IMR-90 (cell line): ENCODE data around the gene MIER1. TPM values are rescaled to one million over a fixed set of nuclear protein-coding genes. Genes with fewer than 3 reads are reported as not detected.

Experiments
- ATAC-seq: fragments of 200-7000 bp; cut with Tn5 transposase; 2 replicates; pipeline ENCODE4 v1.9.1; 2020; ENCODE audit warnings: low read depth, mild to moderate bottlenecking, moderate library complexity
- BruUV-seq: library from RNA; stranded (reverse); fragments of 400-500 nt; replicated peaks from 2 replicates; lab custom pipeline; 2021; lab: Mats Ljungman, UMichigan
- CTCF ChIA-PET: fragments of 300-600 bp; formaldehyde crosslinking; extraction: SDS; loops from one replicate; lab custom pipeline; 2021; ENCODE audit warnings: antibody characterized with exemption; lab: Yijun Ruan, JAX
- POLR2A ChIA-PET: fragments of 300-600 bp; sonication (Branson Sonifier 250); formaldehyde crosslinking; loops from one replicate; lab custom pipeline; 2022; ENCODE audit warnings: antibody characterized with exemption; ENCODE audit not compliant: unreplicated experiment; lab: Charles Lee
- DNase-seq: peaks from one replicate; pipeline ENCODE4 v3.0.0; 2013
- H2AFZ ChIP-seq: replicated peaks from 2 replicates; pipeline ENCODE3; 2013; ENCODE audit warnings: low read length, mild to moderate bottlenecking; ENCODE audit not compliant: poor library complexity
- H2AK5ac ChIP-seq: 2 replicates; pipeline ENCODE4 v1.6.1; 2013; ENCODE audit warnings: low read depth, low read length, inconsistent platforms
- H2AK9ac ChIP-seq: replicated peaks from 2 replicates; pipeline ENCODE3; 2013; ENCODE audit warnings: mild to moderate bottlenecking, low read depth, low read length, moderate library complexity; ENCODE audit not compliant: poor library complexity
- H2BK120ac ChIP-seq: 2 replicates; pipeline ENCODE4 v1.6.1; 2013; ENCODE audit warnings: low read depth, low read length, inconsistent platforms
- H2BK15ac ChIP-seq: 3 replicates; pipeline ENCODE4 v1.6.1; 2013; ENCODE audit warnings: low read depth, low read length, inconsistent platforms
- H2BK20ac ChIP-seq: 2 replicates; pipeline ENCODE4 v1.6.1; 2013; ENCODE audit warnings: low read depth, mild to moderate bottlenecking, inconsistent platforms, low read length, moderate library complexity
- H2BK5ac ChIP-seq: 2 replicates; pipeline ENCODE4 v1.6.1; 2013; ENCODE audit warnings: mild to moderate bottlenecking, low read depth, low read length, inconsistent platforms; ENCODE audit not compliant: poor library complexity, severe bottlenecking
- H3K14ac ChIP-seq: replicated peaks from 2 replicates; pipeline ENCODE4 v1.6.1; 2013; ENCODE audit warnings: low read depth, low read length, inconsistent platforms
- H3K18ac ChIP-seq: 2 replicates; pipeline ENCODE4 v1.6.1; 2013; ENCODE audit warnings: low read depth, low read length, control low read depth
- H3K23ac ChIP-seq: 2 replicates; pipeline ENCODE4 v1.6.1; 2013; ENCODE audit warnings: low read depth, low read length, inconsistent platforms
- H3K27ac ChIP-seq: 2 replicates; pipeline ENCODE4 v1.5.1; 2013; ENCODE audit warnings: mild to moderate bottlenecking, control low read depth, low read length; ENCODE audit not compliant: insufficient read depth
- H3K27me3 ChIP-seq: 2 replicates; pipeline ENCODE4 v1.6.1; 2013; ENCODE audit warnings: low read length; ENCODE audit not compliant: control insufficient read depth, insufficient read depth
- H3K36me3 ChIP-seq: 2 replicates; pipeline ENCODE4 v1.6.1; 2013; ENCODE audit warnings: low read length, mixed read lengths; ENCODE audit not compliant: control insufficient read depth, insufficient read depth
- H3K4ac ChIP-seq: 2 replicates; pipeline ENCODE4 v1.6.1; 2013; ENCODE audit warnings: low read depth, low read length, inconsistent platforms
- H3K4me1 ChIP-seq: 2 replicates; pipeline ENCODE4 v1.6.1; 2013; ENCODE audit warnings: low read length, mixed read lengths; ENCODE audit not compliant: control insufficient read depth, insufficient read depth
- H3K4me2 ChIP-seq: 2 replicates; pipeline ENCODE4 v1.6.1; 2013; ENCODE audit warnings: low read depth, mild to moderate bottlenecking, control low read depth, low read length, moderate library complexity
- H3K4me3 ChIP-seq: 2 replicates; pipeline ENCODE4 v1.5.1; 2013; ENCODE audit warnings: low read depth, mild to moderate bottlenecking, control low read depth, low read length, moderate library complexity; ENCODE audit not compliant: insufficient read depth
- H3K56ac ChIP-seq: 2 replicates; pipeline ENCODE4 v1.6.1; 2013; ENCODE audit warnings: low read length, inconsistent platforms; ENCODE audit not compliant: insufficient read depth; ENCODE audit errors: extremely low read depth
- H3K79me1 ChIP-seq, 2 experiments: 2 replicates each; pipeline ENCODE4 v1.6.1; 2013; ENCODE audit warnings: low read length in 2 of 2, inconsistent platforms in 1 of 2, low read depth in 1 of 2
- H3K9ac ChIP-seq: 2 replicates; pipeline ENCODE4 v1.6.1; 2013; ENCODE audit warnings: low read depth, low read length, control low read depth
- H3K9me1 ChIP-seq: 2 replicates; pipeline ENCODE4 v1.6.1; 2013; ENCODE audit warnings: low read length, inconsistent platforms; ENCODE audit not compliant: insufficient read depth
- H3K9me3 ChIP-seq: 2 replicates; pipeline ENCODE4 v1.6.1; 2013; ENCODE audit warnings: low read length; ENCODE audit not compliant: control insufficient read depth, insufficient read depth
- H4K20me1 ChIP-seq: 2 replicates; pipeline ENCODE4 v1.6.1; 2013; ENCODE audit warnings: low read length, inconsistent platforms; ENCODE audit not compliant: insufficient read depth
- H4K5ac ChIP-seq: 2 replicates; pipeline ENCODE4 v1.6.1; 2013; ENCODE audit warnings: mild to moderate bottlenecking, low read depth, low read length, control low read depth
- H4K8ac ChIP-seq, 2 experiments: 2 replicates each; pipeline ENCODE4 v1.6.1; 2013; ENCODE audit warnings: low read depth in 2 of 2, low read length in 2 of 2, control low read depth in 1 of 2, inconsistent platforms in 1 of 2
- H4K91ac ChIP-seq: 2 replicates; pipeline ENCODE4 v1.6.1; 2013; ENCODE audit warnings: low read depth, low read length, inconsistent platforms; ENCODE audit not compliant: insufficient read depth
- BHLHE40 ChIP-seq: fragments of 150-350 bp; IDR thresholded peaks from 2 replicates; pipeline ENCODE4 v1.6.1; 2016; ENCODE audit warnings: mild to moderate bottlenecking, low read depth, low read length
- CHD1 ChIP-seq: IDR thresholded peaks from 2 replicates; pipeline ENCODE4 v1.6.1; 2012; ENCODE audit warnings: low read depth, low read length, improper control_type of control experiment
- NFE2L2 ChIP-seq: fragments of 150-350 bp; IDR thresholded peaks from 2 replicates; pipeline ENCODE4 v1.6.1; 2016; ENCODE audit warnings: low read depth, mild to moderate bottlenecking, low read length
- RCOR1 ChIP-seq: IDR thresholded peaks from 2 replicates; pipeline ENCODE4 v1.6.1; 2012; ENCODE audit warnings: mild to moderate bottlenecking, low read length, improper control_type of control experiment; ENCODE audit not compliant: insufficient replicate concordance
- WGBS, 2 experiments: methylation state at CpG; one replicate each; pipeline versions ENCODE4 v1.1.5 to v1.1.7; 2013; ENCODE audit warnings: missing lambda C conversion rate in 2 of 2; ENCODE audit not compliant: insufficient read length in 1 of 2; ENCODE audit errors: extremely low coverage in 2 of 2; 5-methylcytosine and 5-hydroxymethylcytosine counted together
- dilution Hi-C: fragments of 300-500 bp; cut with HindIII; formaldehyde crosslinking; loops from one replicate; pipeline ENCODE4 v1.14.3; 2018; ENCODE audit warnings: low sequenced_read_pairs; ENCODE audit not compliant: unreplicated experiment
- in situ Hi-C: fragments of 300-500 bp; cut with MboI; formaldehyde crosslinking; loops from 3 replicates; pipeline ENCODE4 v1.14.3; 2019; ENCODE audit warnings: low sequenced_read_pairs, inconsistent platforms, mixed read lengths
- intact Hi-C: fragments of 100-400 bp; cut with micrococcal nuclease; formaldehyde crosslinking; loops from 2 replicates; pipeline ENCODE4 v1.10.0; 2022
- polyA plus RNA-seq, 3 experiments: library from polyadenylated mRNA; depleted of rRNA; stranded (reverse); fragments of >200 nt; gene quantifications; 2 replicates each; pipeline ENCODE4 v1.2.3, GENCODE V29; 2012; ENCODE audit warnings: low replicate concordance in 1 of 3
- total RNA-seq: library from RNA; depleted of rRNA; stranded (reverse); fragments of >200 nt; gene quantifications from 2 replicates; pipeline ENCODE4 v1.2.3, GENCODE V29; 2012
- TF ChIP-seq, protein P1 (sequence below): conservative IDR thresholded peaks from 2 replicates; pipeline ENCODE4 v1.5.1; 2012; ENCODE audit warnings: mild to moderate bottlenecking, low read depth, low read length, improper control_type of control experiment

MIER1 gene
- total and polyA plus RNA-seq, 2 of the 4 experiments (the other 2 are of a cell fraction), result 5.0 to 11.5 TPM

DNA sequence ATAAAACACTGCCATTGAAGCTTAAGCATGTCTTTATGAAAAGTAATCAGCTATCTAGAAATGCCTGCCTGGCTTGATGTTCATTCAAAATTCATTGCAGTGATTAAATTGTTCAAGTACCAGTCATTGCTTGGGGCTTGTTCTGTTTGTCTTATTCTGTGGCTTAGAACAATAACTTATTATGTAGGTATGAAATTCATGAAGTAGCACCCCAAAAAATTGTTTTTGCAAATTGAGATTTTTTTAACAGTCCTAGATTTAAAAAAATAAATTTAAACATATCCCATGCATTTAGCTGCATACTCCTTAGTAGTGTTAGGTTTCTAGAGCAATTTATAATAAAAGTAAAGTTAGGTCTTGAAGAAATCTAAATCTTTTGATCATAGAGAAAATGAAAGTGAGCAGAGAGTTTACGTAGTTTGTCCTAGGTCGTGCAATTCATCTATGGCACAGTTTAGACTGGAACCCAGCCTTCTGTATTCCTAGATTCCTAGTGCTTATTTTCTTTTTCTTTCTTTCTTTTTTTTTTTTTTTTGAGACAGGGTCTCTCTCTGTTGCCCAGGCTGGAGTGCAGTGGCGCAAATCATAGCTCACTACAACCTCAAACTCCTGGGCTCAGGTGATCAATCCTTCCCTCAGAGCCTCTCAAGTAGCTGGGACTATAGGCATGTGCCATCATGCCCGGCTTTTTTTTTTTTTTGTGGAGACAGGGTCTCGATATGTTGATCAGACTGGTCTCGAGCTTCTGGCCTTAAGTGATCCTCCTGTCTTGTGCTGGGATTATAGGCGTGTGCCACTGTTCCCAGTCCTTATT is 9.3 kb downstream of the MIER1 start:
- Histone ChIP-seq H2AK9ac (no peak overlapping the region), H4K5ac (no peak overlapping the region), H3K23ac (no peak overlapping the region; the same call in 1 of the 2 replicates), H3K27me3 (no peaks in the 10 kb centered on the region), H4K20me1 (peaks cover 46% of the 10 kb centered on the region), H3K9me3 (no peaks in the 10 kb centered on the region), H2BK5ac (no peak overlapping the region), H3K18ac (no peak overlapping the region), H3K36me3 (no peaks in the 10 kb centered on the region), H2AK5ac (no peak overlapping the region), H3K9me1 (no peaks in the 10 kb centered on the region; the same call in none of the 2 replicates), H2AFZ (no peak overlapping the region), H3K4me3 (no peak overlapping the region), H3K56ac (no peak overlapping the region), H3K4ac (no peak overlapping the region), H3K9ac (no peak overlapping the region), H2BK120ac (no peak overlapping the region), H2BK20ac (no peak overlapping the region), H3K79me1 (peaks cover 0 to 44% of the 10 kb centered on the region in 2 experiments; a peak in 2 of 4 replicates), H2BK15ac (no peak overlapping the region), H3K14ac (0 out of 2 replicates have a peak overlapping the region, but pooled peaks have one; percentile 6), H3K4me2 (peak overlapping the region; percentile 60), H4K91ac (no peak overlapping the region), H3K4me1 (peaks cover 3% of the 10 kb centered on the region; the same call in 1 of the 2 replicates), H3K27ac (no peak overlapping the region; the same call in 1 of the 2 replicates), H4K8ac (no peak overlapping the region)
- no peak for ATAC-seq
- in situ Hi-C loops, result loop anchor here (25.0 kb wide), 2 partner anchors 397 to 1122 kb away; partner anchors contain the start of gene SGIP1
- no peak for TF ChIP-seq RCOR1
- TF ChIP-seq NFE2L2, result no peak
- no peak for TF ChIP-seq BHLHE40
- TF ChIP-seq CHD1, result no peak
- TF ChIP-seq, protein P1, sequence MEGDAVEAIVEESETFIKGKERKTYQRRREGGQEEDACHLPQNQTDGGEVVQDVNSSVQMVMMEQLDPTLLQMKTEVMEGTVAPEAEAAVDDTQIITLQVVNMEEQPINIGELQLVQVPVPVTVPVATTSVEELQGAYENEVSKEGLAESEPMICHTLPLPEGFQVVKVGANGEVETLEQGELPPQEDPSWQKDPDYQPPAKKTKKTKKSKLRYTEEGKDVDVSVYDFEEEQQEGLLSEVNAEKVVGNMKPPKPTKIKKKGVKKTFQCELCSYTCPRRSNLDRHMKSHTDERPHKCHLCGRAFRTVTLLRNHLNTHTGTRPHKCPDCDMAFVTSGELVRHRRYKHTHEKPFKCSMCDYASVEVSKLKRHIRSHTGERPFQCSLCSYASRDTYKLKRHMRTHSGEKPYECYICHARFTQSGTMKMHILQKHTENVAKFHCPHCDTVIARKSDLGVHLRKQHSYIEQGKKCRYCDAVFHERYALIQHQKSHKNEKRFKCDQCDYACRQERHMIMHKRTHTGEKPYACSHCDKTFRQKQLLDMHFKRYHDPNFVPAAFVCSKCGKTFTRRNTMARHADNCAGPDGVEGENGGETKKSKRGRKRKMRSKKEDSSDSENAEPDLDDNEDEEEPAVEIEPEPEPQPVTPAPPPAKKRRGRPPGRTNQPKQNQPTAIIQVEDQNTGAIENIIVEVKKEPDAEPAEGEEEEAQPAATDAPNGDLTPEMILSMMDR, result no peak
- CTCF ChIA-PET, result no interaction called here
- BruUV-seq, result no TSS peak
- POLR2A ChIA-PET, result no interaction called here
- dilution Hi-C loops, result no loop called here
- 67% methylated on average over 2 of the region's 7 CpGs; no CpG with 5 or more reads in 1 of the 2 experiments for WGBS, 2 experiments
- intact Hi-C loops, result loop anchor here (5.0 to 10.0 kb wide), 2 partner anchors 33 to 1089 kb away; no protein-coding TSS in a partner anchor
- DNase-seq, result no peak
